WTC11 (cell line): ENCODE data around the gene PDZRN4. TPM values are rescaled to one million over a fixed set of nuclear protein-coding genes. Genes with fewer than 3 reads are reported as not detected.
"Not testable (repeated sequence)": the region's sequence is repeated elsewhere in the genome, so short reads cannot be mapped to it uniquely, and the experiment has no call there.

Experiments used
- ATAC-seq: fragments of 200-7000 bp; cut with Tn5 transposase; 2 replicates; pipeline ENCODE4 v1.10.0; 2021; ENCODE audit warnings: mild to moderate bottlenecking, moderate library complexity
- CTCF ChIA-PET: fragments of 300-600 bp; sonication (Branson Sonifier 250); formaldehyde crosslinking; loops from one replicate; lab custom pipeline; 2021; ENCODE audit warnings: antibody characterized with exemption; lab: Charles Lee
- POLR2A ChIA-PET: fragments of 350-600 bp; sonication (Branson Sonifier 250); formaldehyde crosslinking; loops from one replicate; lab custom pipeline; 2021; ENCODE audit warnings: antibody characterized with exemption; lab: Charles Lee
- DNase-seq: peaks from one replicate; pipeline ENCODE4 v3.0.0; 2021; ENCODE audit warnings: low spot score
- H3K27ac Mint-ChIP-seq: 2 replicates; pipeline ENCODE4 v1.8.0; 2021; ENCODE audit warnings: mixed read lengths
- H3K27me3 Mint-ChIP-seq: 2 replicates; pipeline ENCODE4 v1.8.0; 2021; ENCODE audit warnings: low read depth, mild to moderate bottlenecking, moderate library complexity, mixed read lengths
- H3K36me3 Mint-ChIP-seq: 2 replicates; pipeline ENCODE4 v1.8.0; 2021; ENCODE audit warnings: mixed read lengths
- H3K4me1 Mint-ChIP-seq: 2 replicates; pipeline ENCODE4 v1.8.0; 2022; ENCODE audit warnings: mixed read lengths
- H3K4me3 Mint-ChIP-seq: 2 replicates; pipeline ENCODE4 v1.8.0; 2021; ENCODE audit warnings: mild to moderate bottlenecking, moderate library complexity, mixed read lengths
- H3K9me3 Mint-ChIP-seq: 2 replicates; pipeline ENCODE4 v1.8.0; 2021; ENCODE audit warnings: mixed read lengths
- CBFB ChIP-seq: sonication (generic); formaldehyde crosslinking; IDR thresholded peaks from 2 replicates; pipeline ENCODE4 v1.8.1; 2022; ENCODE audit warnings: mild to moderate bottlenecking, low read depth, missing genetic modification reagents
- CREB1 ChIP-seq: sonication (generic); formaldehyde crosslinking; IDR thresholded peaks from 2 replicates; pipeline ENCODE4 v1.8.0; 2023; ENCODE audit warnings: mild to moderate bottlenecking, missing genetic modification reagents
- ELF4 ChIP-seq: sonication (generic); formaldehyde crosslinking; IDR thresholded peaks from 2 replicates; pipeline ENCODE4 v1.8.1; 2022; ENCODE audit warnings: low read depth, mild to moderate bottlenecking, moderate library complexity, missing genetic modification reagents
- ESRRA ChIP-seq: sonication (generic); formaldehyde crosslinking; IDR thresholded peaks from 2 replicates; pipeline ENCODE4 v1.8.1; 2022; ENCODE audit warnings: mild to moderate bottlenecking, missing genetic modification reagents, borderline replicate concordance
- GABPB1 ChIP-seq: sonication (generic); formaldehyde crosslinking; IDR thresholded peaks from 2 replicates; pipeline ENCODE4 v1.8.1; 2023; ENCODE audit warnings: mild to moderate bottlenecking, missing genetic modification reagents
- NFYB ChIP-seq: sonication (generic); formaldehyde crosslinking; conservative IDR thresholded peaks from 2 replicates; pipeline ENCODE4 v1.8.0; 2022; ENCODE audit warnings: low read depth, missing genetic modification reagents
- SP1 ChIP-seq: sonication (generic); formaldehyde crosslinking; conservative IDR thresholded peaks from 2 replicates; pipeline ENCODE4 v1.8.1; 2022; ENCODE audit warnings: missing genetic modification reagents
- TCF7 ChIP-seq: sonication (generic); formaldehyde crosslinking; IDR thresholded peaks from 2 replicates; pipeline ENCODE4 v1.8.0; 2022; ENCODE audit warnings: mild to moderate bottlenecking, low read depth, missing genetic modification reagents, moderate library complexity
- ZNF138 ChIP-seq: sonication (generic); formaldehyde crosslinking; conservative IDR thresholded peaks from 2 replicates; pipeline ENCODE4 v1.8.1; 2022; ENCODE audit warnings: mild to moderate bottlenecking, moderate library complexity, missing genetic modification reagents
- ZNF263 ChIP-seq: sonication (generic); formaldehyde crosslinking; IDR thresholded peaks from 2 replicates; pipeline ENCODE4 v1.8.1; 2022; ENCODE audit warnings: low read depth, mild to moderate bottlenecking, moderate library complexity, missing genetic modification reagents
- ZNF396 ChIP-seq: fragments of 250-450 bp; sonication (Bioruptor Pico); IDR thresholded peaks from 2 replicates; pipeline ENCODE4 v1.8.0; 2021; ENCODE audit warnings: mild to moderate bottlenecking, moderate library complexity, borderline replicate concordance
- ZNF416 ChIP-seq: fragments of 250-450 bp; sonication (Bioruptor Pico); IDR thresholded peaks from 2 replicates; pipeline ENCODE4 v1.9.0; 2021; ENCODE audit warnings: mild to moderate bottlenecking, inconsistent platforms
- total RNA-seq: library from RNA; stranded (reverse); gene quantifications from 3 replicates; pipeline ENCODE4 v1.2.3, GENCODE V29; 2021
- TF ChIP-seq, protein P1 (sequence below): sonication (generic); formaldehyde crosslinking; IDR thresholded peaks from 2 replicates; pipeline ENCODE4 v1.8.0; 2023; ENCODE audit warnings: missing genetic modification reagents, mild to moderate bottlenecking, borderline replicate concordance
- TF ChIP-seq, protein P2 (sequence below): fragments of 200-600 bp; IDR thresholded peaks from 2 replicates; pipeline ENCODE4 v1.8.0; 2022; ENCODE audit warnings: antibody characterized with exemption
- TF ChIP-seq, protein P3 (sequence below): fragments of 250-450 bp; sonication (Bioruptor Pico); IDR thresholded peaks from 2 replicates; pipeline ENCODE4 v1.9.0; 2021; ENCODE audit warnings: moderate library complexity, mild to moderate bottlenecking, inconsistent platforms, borderline replicate concordance
- TF ChIP-seq, protein P4 (sequence below): sonication (generic); formaldehyde crosslinking; IDR thresholded peaks from 2 replicates; pipeline ENCODE4 v1.8.1; 2023; ENCODE audit warnings: mild to moderate bottlenecking, missing genetic modification reagents, moderate library complexity
- TF ChIP-seq, protein P5 (sequence below): fragments of 250-450 bp; sonication (Bioruptor Pico); IDR thresholded peaks from 2 replicates; pipeline ENCODE4 v1.9.0; 2021; ENCODE audit warnings: mild to moderate bottlenecking, borderline replicate concordance
- TF ChIP-seq, protein P6 (sequence below): sonication (generic); formaldehyde crosslinking; IDR thresholded peaks from 2 replicates; pipeline ENCODE4 v1.8.1; 2022; ENCODE audit warnings: mild to moderate bottlenecking, moderate library complexity, missing genetic modification reagents

Gene PDZRN4
- total RNA-seq, 1 experiment from 2014 or later: 0.09 TPM

DNA sequence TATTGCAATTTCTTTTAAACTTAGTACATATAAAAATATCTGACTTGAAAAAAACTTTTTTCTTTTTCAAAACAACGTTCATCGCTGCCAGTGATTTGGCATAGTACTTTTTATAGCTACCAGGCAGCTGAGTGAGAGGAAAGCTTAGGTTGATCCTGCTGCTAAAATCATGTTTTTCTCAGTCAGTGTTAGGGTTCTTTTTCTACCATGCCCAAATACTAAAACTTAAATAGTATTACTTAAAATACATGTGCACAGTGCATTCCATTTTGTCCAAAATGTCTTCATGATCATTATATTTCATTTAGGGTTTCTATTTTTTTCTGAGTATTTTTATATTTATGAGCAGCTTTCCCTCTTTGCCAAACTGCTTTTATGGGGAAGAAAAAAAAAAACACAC, 123.8 kb downstream of the PDZRN4 start (continued):
- TF ChIP-seq, protein P1, sequence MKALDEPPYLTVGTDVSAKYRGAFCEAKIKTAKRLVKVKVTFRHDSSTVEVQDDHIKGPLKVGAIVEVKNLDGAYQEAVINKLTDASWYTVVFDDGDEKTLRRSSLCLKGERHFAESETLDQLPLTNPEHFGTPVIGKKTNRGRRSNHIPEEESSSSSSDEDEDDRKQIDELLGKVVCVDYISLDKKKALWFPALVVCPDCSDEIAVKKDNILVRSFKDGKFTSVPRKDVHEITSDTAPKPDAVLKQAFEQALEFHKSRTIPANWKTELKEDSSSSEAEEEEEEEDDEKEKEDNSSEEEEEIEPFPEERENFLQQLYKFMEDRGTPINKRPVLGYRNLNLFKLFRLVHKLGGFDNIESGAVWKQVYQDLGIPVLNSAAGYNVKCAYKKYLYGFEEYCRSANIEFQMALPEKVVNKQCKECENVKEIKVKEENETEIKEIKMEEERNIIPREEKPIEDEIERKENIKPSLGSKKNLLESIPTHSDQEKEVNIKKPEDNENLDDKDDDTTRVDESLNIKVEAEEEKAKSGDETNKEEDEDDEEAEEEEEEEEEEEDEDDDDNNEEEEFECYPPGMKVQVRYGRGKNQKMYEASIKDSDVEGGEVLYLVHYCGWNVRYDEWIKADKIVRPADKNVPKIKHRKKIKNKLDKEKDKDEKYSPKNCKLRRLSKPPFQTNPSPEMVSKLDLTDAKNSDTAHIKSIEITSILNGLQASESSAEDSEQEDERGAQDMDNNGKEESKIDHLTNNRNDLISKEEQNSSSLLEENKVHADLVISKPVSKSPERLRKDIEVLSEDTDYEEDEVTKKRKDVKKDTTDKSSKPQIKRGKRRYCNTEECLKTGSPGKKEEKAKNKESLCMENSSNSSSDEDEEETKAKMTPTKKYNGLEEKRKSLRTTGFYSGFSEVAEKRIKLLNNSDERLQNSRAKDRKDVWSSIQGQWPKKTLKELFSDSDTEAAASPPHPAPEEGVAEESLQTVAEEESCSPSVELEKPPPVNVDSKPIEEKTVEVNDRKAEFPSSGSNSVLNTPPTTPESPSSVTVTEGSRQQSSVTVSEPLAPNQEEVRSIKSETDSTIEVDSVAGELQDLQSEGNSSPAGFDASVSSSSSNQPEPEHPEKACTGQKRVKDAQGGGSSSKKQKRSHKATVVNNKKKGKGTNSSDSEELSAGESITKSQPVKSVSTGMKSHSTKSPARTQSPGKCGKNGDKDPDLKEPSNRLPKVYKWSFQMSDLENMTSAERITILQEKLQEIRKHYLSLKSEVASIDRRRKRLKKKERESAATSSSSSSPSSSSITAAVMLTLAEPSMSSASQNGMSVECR: no peak
- TF ChIP-seq GABPB1 (CRISPR knock-in tag): no peak
- TF ChIP-seq ZNF416 (CRISPR knock-in tag): no peak
- TF ChIP-seq, protein P2, sequence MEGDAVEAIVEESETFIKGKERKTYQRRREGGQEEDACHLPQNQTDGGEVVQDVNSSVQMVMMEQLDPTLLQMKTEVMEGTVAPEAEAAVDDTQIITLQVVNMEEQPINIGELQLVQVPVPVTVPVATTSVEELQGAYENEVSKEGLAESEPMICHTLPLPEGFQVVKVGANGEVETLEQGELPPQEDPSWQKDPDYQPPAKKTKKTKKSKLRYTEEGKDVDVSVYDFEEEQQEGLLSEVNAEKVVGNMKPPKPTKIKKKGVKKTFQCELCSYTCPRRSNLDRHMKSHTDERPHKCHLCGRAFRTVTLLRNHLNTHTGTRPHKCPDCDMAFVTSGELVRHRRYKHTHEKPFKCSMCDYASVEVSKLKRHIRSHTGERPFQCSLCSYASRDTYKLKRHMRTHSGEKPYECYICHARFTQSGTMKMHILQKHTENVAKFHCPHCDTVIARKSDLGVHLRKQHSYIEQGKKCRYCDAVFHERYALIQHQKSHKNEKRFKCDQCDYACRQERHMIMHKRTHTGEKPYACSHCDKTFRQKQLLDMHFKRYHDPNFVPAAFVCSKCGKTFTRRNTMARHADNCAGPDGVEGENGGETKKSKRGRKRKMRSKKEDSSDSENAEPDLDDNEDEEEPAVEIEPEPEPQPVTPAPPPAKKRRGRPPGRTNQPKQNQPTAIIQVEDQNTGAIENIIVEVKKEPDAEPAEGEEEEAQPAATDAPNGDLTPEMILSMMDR: no peak
- no peak for TF ChIP-seq ZNF263
- no peak for TF ChIP-seq SP1

DNA sequence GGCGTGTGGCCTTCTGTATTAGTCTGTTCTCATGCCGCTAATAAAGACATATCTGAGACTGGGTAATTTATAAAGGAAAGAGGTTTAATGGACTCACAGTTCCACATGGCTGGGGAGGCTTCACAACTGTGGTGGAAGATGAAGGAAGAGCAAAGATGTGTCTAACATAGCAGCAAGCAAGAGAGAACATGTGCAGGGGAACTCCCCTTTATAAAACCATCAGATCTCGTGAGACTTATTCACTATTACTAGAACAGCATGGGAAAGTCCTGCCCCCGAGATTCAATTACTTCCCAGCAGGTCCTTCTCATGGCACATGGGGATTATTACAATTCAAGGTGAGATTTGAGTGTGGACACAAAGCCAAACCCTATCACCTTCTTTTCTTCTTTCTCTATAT, 124.3 kb downstream of the PDZRN4 start:
- H3K4me3 Mint-ChIP-seq, H3K27me3 Mint-ChIP-seq, H3K27ac Mint-ChIP-seq, CTCF ChIA-PET, H3K36me3 Mint-ChIP-seq, DNase-seq, ATAC-seq, H3K9me3 Mint-ChIP-seq, H3K4me1 Mint-ChIP-seq, POLR2A ChIA-PET: not testable (repeated sequence)

DNA sequence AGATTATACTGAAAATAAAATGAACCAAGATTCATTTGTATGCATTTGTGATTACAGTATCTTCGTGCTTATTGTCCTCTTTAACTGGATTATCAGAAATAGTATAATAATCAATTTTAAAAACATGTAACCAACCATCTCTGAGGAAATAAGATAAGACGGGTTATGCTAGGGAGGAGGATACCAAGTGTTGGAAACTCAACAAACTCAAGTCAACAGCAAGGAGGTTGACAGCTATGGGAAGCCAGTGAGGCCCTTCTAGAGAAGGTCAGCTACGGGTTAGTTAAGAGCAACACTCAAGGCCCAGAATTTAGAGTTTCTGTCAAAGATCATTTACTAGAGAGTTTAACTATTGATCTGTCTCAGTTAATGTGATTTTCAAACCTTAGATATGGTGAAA, 137.2 kb downstream of the PDZRN4 start:
- Mint-ChIP-seq H3K27me3 (no peaks in the 10 kb centered on the region), H3K9me3 (no peaks in the 10 kb centered on the region), H3K4me1 (peaks cover 16% of the 10 kb centered on the region), H3K4me3 (no peak overlapping the region), H3K36me3 (no peaks in the 10 kb centered on the region), H3K27ac (no peak overlapping the region)
- no peak for TF ChIP-seq ELF4 (CRISPR knock-in tag)
- TF ChIP-seq, protein P3, sequence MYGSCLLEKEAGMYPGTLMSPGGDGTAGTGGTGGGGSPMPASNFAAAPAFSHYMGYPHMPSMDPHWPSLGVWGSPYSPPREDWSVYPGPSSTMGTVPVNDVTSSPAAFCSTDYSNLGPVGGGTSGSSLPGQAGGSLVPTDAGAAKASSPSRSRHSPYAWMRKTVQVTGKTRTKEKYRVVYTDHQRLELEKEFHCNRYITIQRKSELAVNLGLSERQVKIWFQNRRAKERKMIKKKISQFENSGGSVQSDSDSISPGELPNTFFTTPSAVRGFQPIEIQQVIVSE (CRISPR knock-in tag): no peak
- no peak for TF ChIP-seq TCF7 (CRISPR knock-in tag)
- TF ChIP-seq, protein P4, sequence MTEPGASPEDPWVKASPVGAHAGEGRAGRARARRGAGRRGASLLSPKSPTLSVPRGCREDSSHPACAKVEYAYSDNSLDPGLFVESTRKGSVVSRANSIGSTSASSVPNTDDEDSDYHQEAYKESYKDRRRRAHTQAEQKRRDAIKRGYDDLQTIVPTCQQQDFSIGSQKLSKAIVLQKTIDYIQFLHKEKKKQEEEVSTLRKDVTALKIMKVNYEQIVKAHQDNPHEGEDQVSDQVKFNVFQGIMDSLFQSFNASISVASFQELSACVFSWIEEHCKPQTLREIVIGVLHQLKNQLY (CRISPR knock-in tag): no peak
- TF ChIP-seq ZNF138 (CRISPR knock-in tag): no peak
- no peak for TF ChIP-seq CBFB (CRISPR knock-in tag)
- TF ChIP-seq ZNF396: no peak
- no peak for TF ChIP-seq ESRRA
- TF ChIP-seq, protein P5, sequence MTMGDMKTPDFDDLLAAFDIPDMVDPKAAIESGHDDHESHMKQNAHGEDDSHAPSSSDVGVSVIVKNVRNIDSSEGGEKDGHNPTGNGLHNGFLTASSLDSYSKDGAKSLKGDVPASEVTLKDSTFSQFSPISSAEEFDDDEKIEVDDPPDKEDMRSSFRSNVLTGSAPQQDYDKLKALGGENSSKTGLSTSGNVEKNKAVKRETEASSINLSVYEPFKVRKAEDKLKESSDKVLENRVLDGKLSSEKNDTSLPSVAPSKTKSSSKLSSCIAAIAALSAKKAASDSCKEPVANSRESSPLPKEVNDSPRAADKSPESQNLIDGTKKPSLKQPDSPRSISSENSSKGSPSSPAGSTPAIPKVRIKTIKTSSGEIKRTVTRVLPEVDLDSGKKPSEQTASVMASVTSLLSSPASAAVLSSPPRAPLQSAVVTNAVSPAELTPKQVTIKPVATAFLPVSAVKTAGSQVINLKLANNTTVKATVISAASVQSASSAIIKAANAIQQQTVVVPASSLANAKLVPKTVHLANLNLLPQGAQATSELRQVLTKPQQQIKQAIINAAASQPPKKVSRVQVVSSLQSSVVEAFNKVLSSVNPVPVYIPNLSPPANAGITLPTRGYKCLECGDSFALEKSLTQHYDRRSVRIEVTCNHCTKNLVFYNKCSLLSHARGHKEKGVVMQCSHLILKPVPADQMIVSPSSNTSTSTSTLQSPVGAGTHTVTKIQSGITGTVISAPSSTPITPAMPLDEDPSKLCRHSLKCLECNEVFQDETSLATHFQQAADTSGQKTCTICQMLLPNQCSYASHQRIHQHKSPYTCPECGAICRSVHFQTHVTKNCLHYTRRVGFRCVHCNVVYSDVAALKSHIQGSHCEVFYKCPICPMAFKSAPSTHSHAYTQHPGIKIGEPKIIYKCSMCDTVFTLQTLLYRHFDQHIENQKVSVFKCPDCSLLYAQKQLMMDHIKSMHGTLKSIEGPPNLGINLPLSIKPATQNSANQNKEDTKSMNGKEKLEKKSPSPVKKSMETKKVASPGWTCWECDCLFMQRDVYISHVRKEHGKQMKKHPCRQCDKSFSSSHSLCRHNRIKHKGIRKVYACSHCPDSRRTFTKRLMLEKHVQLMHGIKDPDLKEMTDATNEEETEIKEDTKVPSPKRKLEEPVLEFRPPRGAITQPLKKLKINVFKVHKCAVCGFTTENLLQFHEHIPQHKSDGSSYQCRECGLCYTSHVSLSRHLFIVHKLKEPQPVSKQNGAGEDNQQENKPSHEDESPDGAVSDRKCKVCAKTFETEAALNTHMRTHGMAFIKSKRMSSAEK: no peak
- no peak for TF ChIP-seq CREB1
- TF ChIP-seq, protein P6, sequence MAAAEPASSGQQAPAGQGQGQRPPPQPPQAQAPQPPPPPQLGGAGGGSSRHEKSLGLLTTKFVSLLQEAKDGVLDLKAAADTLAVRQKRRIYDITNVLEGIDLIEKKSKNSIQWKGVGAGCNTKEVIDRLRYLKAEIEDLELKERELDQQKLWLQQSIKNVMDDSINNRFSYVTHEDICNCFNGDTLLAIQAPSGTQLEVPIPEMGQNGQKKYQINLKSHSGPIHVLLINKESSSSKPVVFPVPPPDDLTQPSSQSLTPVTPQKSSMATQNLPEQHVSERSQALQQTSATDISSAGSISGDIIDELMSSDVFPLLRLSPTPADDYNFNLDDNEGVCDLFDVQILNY: no peak
- no peak for TF ChIP-seq NFYB (CRISPR knock-in tag)
- CTCF ChIA-PET: no interaction called here
- ATAC-seq: no peak
- POLR2A ChIA-PET: no interaction called here
- no peak for DNase-seq
